HG02840 (cell line): ENCODE results near the gene ARL8A.
A peak's percentile ranks its signal among the peaks of the same experiment; 100 is the strongest.
"Not testable (repeated sequence)": the region's sequence is repeated elsewhere in the genome, so short reads cannot be mapped to it uniquely, and the experiment has no call there.

Experiments
- ATAC-seq: cut with Tn5 transposase; IDR thresholded peaks from one replicate; pipeline ENCODE4 v1.9.1; 2021; ENCODE audit warnings: mild to moderate bottlenecking, moderate library complexity, moderate number of reproducible peaks; ENCODE audit not compliant: unreplicated experiment, low FRiP score

The ARL8A gene

DNA sequence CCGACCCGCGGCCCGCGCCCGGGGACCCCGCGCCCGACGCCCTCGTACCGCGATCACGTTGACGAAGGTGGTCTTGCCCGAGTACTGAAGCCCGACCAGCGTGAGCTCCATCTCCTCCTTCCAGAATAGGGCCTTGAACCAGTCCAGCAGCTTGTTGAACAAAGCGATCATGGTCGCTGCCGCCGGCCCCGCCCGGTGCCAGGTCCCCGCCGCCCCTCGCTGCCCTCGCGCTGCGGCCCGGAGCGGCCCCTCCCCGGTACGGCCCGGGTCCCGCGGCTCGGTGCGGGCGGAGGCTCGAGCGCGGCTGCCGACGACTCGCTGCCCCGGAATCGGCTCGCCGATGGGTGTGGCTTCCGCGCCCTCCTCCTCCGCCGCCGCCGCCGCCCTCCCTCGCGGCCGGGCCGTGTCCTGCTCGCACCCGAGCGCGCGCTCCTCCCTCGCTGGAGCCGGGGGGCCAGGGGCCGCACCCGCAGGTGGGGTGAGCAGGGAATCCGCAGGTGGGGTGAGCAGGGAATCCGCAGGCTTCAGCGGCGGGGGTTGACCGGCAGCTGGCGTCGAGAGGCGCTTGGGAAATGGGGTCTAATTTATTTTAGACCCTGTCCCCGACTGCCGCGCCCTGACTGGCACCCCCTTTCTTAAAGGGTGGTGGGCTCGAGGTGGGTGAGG, at the start of gene ARL8A:
TSS of gene ARL8A (minus strand) at position 336 of the 666 bp plus-strand sequence. CDS start at position 171, 165 bp downstream.
- peak; percentile 50 for ATAC-seq

- no peak for ATAC-seq
Measured at GRCh38 chr1:202194328-202194648, 49.8 kb upstream of the ARL8A start.

- ATAC-seq: no peak
Measured at GRCh38 chr1:202193614-202194327, 49.2 kb upstream of the ARL8A start, which contains the start of gene LGR6. TSS of gene LGR6 (plus strand) at chr1:202193799. CDS start at chr1:202193990, 191 bp downstream.

DNA sequence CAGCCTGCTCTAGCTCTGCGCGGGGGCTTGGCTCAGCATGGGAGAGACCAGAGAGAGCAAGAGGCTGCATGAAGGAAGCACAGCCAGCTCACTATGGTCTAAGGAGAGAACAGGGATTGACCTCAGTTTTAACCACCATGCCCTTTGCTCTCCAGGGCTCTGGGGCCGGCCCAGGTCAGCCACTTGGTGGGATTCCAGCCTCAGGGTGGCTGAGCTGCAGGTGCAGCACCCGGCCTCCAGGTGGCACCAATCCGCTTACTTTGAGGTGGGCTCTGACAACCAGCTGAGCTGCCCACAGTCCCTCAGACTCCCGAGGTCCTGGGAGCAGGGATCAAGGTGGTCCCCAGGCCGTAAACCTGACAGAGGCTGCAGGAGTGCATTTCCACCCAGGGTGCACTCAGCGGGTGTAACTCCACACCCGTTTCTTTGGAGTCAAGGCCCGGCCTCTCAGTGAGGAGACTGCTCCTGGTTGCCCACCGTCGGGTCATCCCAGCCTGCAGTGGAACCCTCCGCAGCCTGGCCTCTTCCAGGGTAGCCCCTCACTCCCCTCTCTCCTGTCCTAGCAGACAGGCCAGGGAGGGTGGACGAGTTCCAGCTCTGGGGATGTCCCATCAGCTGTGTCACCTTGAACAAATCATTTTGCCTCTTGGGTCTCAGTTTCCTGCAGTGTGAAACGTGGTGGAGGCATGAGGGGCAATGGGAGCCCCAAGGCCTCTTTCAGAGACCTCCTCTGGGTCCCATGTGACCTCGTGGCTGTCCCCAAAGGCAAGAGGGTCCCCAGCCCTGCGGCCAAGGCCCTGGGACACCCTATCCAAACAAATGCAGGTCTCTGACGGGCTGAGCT, 48.5 kb upstream of the ARL8A start:
- ATAC-seq: no peak

GRCh38 chr1:202191391-202191790, 46.9 kb upstream of the ARL8A start:
- not testable (repeated sequence) for ATAC-seq

GRCh38 chr1:202189918-202190715, 45.6 kb upstream of the ARL8A start:
- no peak for ATAC-seq

GRCh38 chr1:202189001-202189790, 44.7 kb upstream of the ARL8A start:
- ATAC-seq: no peak

DNA sequence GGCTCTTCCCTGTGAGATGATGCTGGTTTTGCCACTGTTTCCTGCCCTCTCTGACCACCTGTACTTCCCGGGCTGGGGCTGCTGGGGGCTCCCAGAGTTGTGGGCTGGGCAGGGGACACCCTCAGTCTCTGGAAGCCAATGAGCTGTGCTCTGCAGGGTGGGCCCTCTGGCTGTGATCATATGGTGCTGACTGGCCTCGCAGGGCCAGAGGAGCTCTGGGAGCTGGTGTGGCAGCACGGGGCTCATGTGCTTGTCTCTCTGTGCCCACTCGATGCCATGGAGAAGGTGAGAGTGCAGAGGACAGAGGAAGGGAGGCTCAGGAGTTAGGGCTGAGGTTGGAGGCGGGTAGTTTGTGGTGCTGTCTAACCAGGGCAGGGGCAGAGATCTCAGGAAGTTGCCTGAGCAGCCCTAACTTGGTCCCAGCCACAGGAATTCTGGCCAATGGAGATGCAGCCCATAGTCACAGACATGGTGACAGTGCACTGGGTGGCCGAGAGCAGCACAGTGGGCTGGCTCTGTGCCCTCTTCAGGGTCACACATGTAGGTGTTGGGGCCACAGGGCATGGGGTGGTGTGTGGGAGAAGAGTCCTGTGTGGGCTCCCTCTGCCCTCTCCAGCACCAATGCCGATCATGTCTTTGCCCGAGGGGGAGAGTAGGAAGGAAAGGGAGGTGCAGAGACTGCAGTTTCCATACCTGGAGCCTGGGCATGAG, 43.3 kb upstream of the ARL8A start:
- no peak for ATAC-seq

DNA sequence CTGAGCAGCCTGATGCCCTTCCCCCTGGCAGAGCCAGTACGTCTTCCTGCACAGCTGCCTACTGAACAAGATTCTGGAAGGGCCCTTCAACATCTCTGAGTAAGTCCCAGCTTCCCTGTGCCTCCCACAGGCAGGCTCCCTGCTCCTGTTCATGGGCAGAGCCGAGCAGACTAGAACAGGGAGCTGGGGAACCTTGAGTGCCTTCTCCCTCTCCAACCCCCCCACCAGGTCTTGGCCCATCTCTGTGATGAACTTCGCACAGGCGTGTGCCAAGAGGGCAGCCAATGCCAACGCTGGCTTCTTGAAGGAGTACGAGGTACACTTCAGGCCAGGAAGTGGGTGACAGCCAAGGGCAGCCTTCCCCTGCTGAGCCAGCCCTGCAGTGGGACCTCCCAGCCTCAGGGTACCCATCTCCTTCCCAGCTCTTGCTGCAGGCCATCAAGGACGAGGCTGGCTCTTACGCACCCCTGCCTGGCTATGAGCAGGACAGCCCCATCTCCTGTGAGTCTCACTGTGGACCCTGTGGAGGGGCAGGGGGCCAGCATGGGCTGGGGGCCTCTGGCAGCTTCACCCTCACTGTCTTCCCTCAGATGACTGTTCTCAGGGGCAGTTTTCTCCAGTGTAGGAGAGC, 42.6 kb upstream of the ARL8A start:
- ATAC-seq: no peak

GRCh38 chr1:202186327-202186726, 41.8 kb upstream of the ARL8A start:
- no peak for ATAC-seq

GRCh38 chr1:202184750-202185460, 40.4 kb upstream of the ARL8A start:
- no peak for ATAC-seq

- ATAC-seq: no peak
Measured at GRCh38 chr1:202182040-202182877, 37.7 kb upstream of the ARL8A start.

- no peak for ATAC-seq
Measured at GRCh38 chr1:202181586-202181985, 37.0 kb upstream of the ARL8A start.

DNA sequence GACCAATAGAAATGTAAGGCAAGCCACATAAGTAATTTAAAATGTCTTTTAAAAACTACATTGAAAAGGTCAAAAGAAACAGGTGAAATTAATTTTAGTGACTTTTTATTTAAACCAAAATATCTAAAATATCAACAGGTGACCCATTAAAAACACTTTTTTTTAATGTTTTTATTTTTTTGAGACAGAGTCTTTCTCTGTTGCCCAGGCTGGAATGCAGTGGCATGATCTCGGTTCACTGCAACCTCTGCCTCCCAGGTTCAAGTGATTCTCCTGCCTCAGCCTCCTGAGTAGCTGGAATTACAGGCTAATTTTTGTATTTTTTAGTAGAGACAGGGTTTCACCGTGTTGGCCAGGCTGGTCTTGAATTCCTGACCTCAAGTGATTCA, 36.2 kb upstream of the ARL8A start:
- not testable (repeated sequence) for ATAC-seq

GRCh38 chr1:202179828-202180750, 35.6 kb upstream of the ARL8A start:
- no peak for ATAC-seq
